Gastroesophageal sphincter (tissue), 4 donors: Measurements from ENCODE around the gene SEL1L. TPM values are rescaled to one million over a fixed set of nuclear protein-coding genes. Genes with fewer than 3 reads are reported as not detected.

Source experiments
- ATAC-seq: fragments of 150-250 bp; one replicate; pipeline ENCODE4 v1.9.1; 2016; ENCODE audit warnings: mild to moderate bottlenecking, moderate library complexity
- H3K27ac ChIP-seq, 4 donors: fragments of 200-600 bp; sonication (generic) in 3 of 4; 1 replicate in 3 of 4; 2 replicates in 1 of 4; pipeline ENCODE4 v1.5.1; 2016 to 2019
- H3K27me3 ChIP-seq: fragments of 200-600 bp; sonication (generic); one replicate; pipeline ENCODE4 v1.5.1; 2019
- H3K36me3 ChIP-seq, 2 donors: fragments of 200-600 bp; sonication (generic); one replicate each; pipeline ENCODE4 v1.5.1; 2019; ENCODE audit warnings: control low read depth in 1 of 2
- H3K4me1 ChIP-seq, 3 donors: fragments of 200-600 bp; sonication (generic); 1 replicate in 2 of 3; 2 replicates in 1 of 3; pipeline ENCODE4 v1.5.1; 2016 to 2019; ENCODE audit warnings: control low read depth in 2 of 3
- H3K4me3 ChIP-seq, 2 donors: fragments of 200-600 bp; sonication (generic); one replicate each; pipeline ENCODE4 v1.5.1; 2019; ENCODE audit warnings: mild to moderate bottlenecking in 1 of 2, moderate library complexity in 1 of 2
- H3K9me3 ChIP-seq, 3 donors: fragments of 200-600 bp; sonication (generic); one replicate each; pipeline ENCODE4 v1.5.1; 2017 to 2019; ENCODE audit warnings: control low read depth in 2 of 3
- EP300 ChIP-seq: sonication (generic); formaldehyde crosslinking; IDR thresholded peaks from one replicate; pipeline ENCODE4 v1.6.1; 2017; ENCODE audit warnings: antibody characterized with exemption, mild to moderate bottlenecking
- POLR2A ChIP-seq, 2 donors: fragments of 450-650 bp; IDR thresholded peaks; one replicate each; pipeline ENCODE4 v1.6.1; 2017; ENCODE audit warnings: antibody characterized with exemption in 2 of 2, mild to moderate bottlenecking in 2 of 2, moderate library complexity in 1 of 2
- POLR2AphosphoS5 ChIP-seq: sonication (generic); formaldehyde crosslinking; IDR thresholded peaks from one replicate; pipeline ENCODE4 v1.6.1; 2017; ENCODE audit warnings: antibody characterized with exemption
- WGBS, 2 donors: methylation state at CpG; one replicate each; pipeline ENCODE4 v1.1.5; 2018; ENCODE audit warnings: low coverage in 1 of 2; 5-methylcytosine and 5-hydroxymethylcytosine counted together
- total RNA-seq, 4 donors: library from RNA; depleted of rRNA; stranded (reverse); fragments of >200 nt; gene quantifications; one replicate each; pipeline ENCODE4 v1.1.0, GENCODE V29; 2016
- TF ChIP-seq, protein P1 (sequence below), 4 experiments: fragments of 200-600 bp in 2 of 4; fragments of 450-650 bp in 2 of 4; sonication (generic) in 1 of 4; IDR thresholded peaks; one replicate each; pipeline ENCODE4 v1.5.1; 2017 to 2019; ENCODE audit warnings: antibody characterized with exemption in 4 of 4, mild to moderate bottlenecking in 2 of 4, moderate library complexity in 2 of 4

Gene SEL1L
- total RNA-seq, 4 donors from 2014 or later: 53.7 to 82.8 (median 71.6) TPM

DNA sequence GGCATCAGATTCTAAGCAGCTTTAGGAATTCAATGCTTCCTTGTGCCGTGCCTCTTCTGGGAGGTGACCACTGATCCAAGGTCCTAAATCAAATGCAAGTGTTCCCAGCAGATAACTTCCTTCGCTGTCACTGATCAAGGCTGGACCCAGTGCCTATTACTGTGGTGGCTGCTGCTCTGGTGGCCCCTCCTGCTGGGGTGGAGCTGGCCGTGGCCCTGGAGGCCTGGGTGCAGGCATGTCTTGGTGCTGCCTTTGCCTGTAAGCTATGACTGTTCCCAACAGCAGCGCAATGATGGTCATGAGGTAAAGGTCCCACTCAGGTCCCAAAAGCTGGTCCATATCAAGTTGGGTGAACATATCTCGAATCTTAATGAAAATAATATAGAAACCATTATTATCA lies 56.8 kb downstream of the SEL1L start:
- ATAC-seq: no peak
- TF ChIP-seq EP300: no peak
- TF ChIP-seq, protein P1, sequence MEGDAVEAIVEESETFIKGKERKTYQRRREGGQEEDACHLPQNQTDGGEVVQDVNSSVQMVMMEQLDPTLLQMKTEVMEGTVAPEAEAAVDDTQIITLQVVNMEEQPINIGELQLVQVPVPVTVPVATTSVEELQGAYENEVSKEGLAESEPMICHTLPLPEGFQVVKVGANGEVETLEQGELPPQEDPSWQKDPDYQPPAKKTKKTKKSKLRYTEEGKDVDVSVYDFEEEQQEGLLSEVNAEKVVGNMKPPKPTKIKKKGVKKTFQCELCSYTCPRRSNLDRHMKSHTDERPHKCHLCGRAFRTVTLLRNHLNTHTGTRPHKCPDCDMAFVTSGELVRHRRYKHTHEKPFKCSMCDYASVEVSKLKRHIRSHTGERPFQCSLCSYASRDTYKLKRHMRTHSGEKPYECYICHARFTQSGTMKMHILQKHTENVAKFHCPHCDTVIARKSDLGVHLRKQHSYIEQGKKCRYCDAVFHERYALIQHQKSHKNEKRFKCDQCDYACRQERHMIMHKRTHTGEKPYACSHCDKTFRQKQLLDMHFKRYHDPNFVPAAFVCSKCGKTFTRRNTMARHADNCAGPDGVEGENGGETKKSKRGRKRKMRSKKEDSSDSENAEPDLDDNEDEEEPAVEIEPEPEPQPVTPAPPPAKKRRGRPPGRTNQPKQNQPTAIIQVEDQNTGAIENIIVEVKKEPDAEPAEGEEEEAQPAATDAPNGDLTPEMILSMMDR (IDR thresholded peaks at IDR 0.05): no peak
- no peak for TF ChIP-seq POLR2A (IDR thresholded peaks at IDR 0.05)
- no peak for TF ChIP-seq POLR2AphosphoS5
- H3K4me1 ChIP-seq: no peaks in the 10 kb centered on the region
- H3K4me3 ChIP-seq: no peak overlapping the region
- WGBS, 2 donors: 90 to 94% methylated on average over 1 to 3 of the region's 5 CpGs
- H3K27ac ChIP-seq: no peak overlapping the region
- no peaks in the 10 kb centered on the region for H3K9me3 ChIP-seq
- H3K27me3 ChIP-seq: no peaks in the 10 kb centered on the region
- peaks cover 8 to 77% of the 10 kb centered on the region in 2 donors for H3K36me3 ChIP-seq

DNA sequence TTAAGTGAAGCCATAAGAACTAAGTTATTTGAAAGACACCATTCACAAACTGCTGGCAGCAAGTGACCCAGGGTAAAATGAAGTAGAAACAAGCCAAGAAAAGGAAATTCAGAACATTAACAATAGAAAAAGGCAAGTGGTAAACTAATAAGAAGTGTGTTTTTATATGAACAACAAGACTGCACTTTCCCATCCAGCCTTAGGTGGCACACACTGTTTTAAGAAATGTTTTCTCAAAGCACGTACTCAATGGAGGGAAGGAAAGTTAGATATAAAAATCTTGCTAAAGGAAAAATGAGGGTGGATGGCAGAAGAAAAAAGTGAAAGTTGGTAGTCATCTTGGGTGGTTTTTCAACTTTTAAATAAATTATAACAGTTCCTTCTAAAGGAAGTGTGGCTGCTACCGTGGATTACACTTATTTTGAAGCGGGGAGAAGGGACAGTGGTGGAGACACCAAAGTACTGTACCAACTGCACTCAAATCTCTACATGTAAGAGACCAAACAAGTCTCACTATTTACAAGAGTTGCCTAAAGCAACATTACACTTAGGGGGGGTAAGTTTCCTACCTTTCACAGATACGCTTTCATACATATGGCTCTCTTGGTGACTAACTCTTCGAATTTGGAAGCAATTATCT lies 58.8 kb downstream of the SEL1L start:
- 83 to 88% methylated on average over 4 to 5 of the region's 5 CpGs for WGBS, 2 donors
- H3K9me3 ChIP-seq: no peaks in the 10 kb centered on the region
- no peaks in the 10 kb centered on the region for H3K27me3 ChIP-seq
- H3K4me3 ChIP-seq: no peak overlapping the region
- TF ChIP-seq POLR2A (IDR thresholded peaks at IDR 0.05) (no peak), EP300 (no peak), POLR2AphosphoS5 (no peak)
- TF ChIP-seq, protein P1 (IDR thresholded peaks at IDR 0.05): no peak
- no peak for ATAC-seq
- H3K27ac ChIP-seq: no peak overlapping the region
- H3K36me3 ChIP-seq: peaks cover 8 to 57% of the 10 kb centered on the region in 2 donors
- no peaks in the 10 kb centered on the region for H3K4me1 ChIP-seq

DNA sequence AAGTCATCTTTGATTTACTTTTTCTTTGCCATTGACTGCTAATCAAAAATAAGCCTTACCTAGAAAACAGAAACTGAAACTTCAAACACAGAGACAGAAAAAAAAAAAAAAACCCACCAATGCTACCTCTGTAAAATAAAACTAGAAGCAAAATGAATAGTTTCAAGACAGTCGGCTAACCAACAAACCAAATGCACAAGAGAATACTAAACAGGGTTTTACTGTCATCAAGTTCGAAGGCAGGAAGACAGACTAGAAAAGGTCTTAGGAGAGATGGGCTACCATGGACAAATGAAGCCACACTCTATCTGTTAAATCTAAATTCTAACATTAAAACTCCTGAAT lies 59.5 kb downstream of the SEL1L start:
- Histone ChIP-seq H3K27me3 (no peaks in the 10 kb centered on the region), H3K4me1 (no peaks in the 10 kb centered on the region), H3K4me3 (no peak overlapping the region), H3K27ac (no peak overlapping the region), H3K36me3 (peaks cover 8 to 51% of the 10 kb centered on the region in 2 donors), H3K9me3 (no peaks in the 10 kb centered on the region)
- TF ChIP-seq, protein P1 (IDR thresholded peaks at IDR 0.05): no peak
- no peak for TF ChIP-seq POLR2A (IDR thresholded peaks at IDR 0.05)
- no peak for TF ChIP-seq EP300
- no peak for TF ChIP-seq POLR2AphosphoS5
- 52 to 75% methylated on average over 2 of the region's 2 CpGs for WGBS, 2 donors
- ATAC-seq: no peak

DNA sequence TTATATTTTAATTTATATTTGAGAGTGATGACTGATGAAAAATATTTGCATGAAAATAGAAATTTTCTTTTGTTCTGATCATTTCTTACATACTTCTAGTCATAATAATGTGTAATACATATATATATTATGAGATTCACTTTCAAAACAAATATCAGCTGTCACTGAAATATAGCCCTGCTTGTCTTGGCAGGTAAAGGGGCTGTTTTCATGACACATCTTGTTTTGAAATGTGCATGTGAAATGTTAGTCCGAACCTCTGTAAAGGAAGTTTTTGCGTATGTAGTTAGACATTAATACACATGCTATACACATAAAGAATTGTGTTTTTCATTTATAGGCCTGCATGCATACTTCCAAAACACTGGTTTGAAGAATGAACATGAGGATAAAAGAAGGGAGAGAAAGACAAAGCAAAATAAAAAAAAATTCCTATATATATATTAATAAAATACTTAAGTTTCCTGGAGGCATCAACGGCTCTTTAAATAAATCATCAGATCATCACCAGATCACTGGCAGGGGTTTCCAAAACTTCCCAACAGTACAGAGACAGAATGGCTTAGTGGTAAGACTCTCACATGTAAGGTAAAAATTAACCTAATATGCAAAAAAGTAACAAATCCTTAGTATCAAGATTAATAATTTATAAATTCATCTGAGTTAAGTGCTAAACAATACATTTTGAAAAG lies 60.1 kb downstream of the SEL1L start:
- whole genome bisulfite sequencing, 2 donors: 60 to 71% methylated on average over 3 of the region's 3 CpGs
- no peak for ATAC-seq
- Histone ChIP-seq H3K9me3 (no peaks in the 10 kb centered on the region), H3K36me3 (peaks cover 3 to 45% of the 10 kb centered on the region in 2 donors), H3K4me3 (no peak overlapping the region), H3K27me3 (no peaks in the 10 kb centered on the region), H3K27ac (no peak overlapping the region), H3K4me1 (no peaks in the 10 kb centered on the region)
- TF ChIP-seq POLR2AphosphoS5 (no peak), POLR2A (IDR thresholded peaks at IDR 0.05) (no peak), EP300 (no peak)
- TF ChIP-seq, protein P1 (IDR thresholded peaks at IDR 0.05): no peak
